Endothelial cell of umbilical vein (primary cell): ENCODE data around the gene LNPEP. TPM values are rescaled to one million over a fixed set of nuclear protein-coding genes. Genes with fewer than 3 reads are reported as not detected.

Source experiments
- BruUV-seq: library from RNA; stranded (reverse); fragments of 400-500 nt; replicated peaks from 2 replicates; lab custom pipeline; 2021; lab: Mats Ljungman, UMichigan
- CTCF ChIA-PET: fragments of 300-600, 350-600 bp; sonication (Branson Sonifier 250); formaldehyde crosslinking; loops from one replicate; lab custom pipeline; 2021; ENCODE audit warnings: antibody characterized with exemption, inconsistent platforms; lab: Charles Lee
- POLR2A ChIA-PET: fragments of 300-600, 350-600 bp; sonication (Branson Sonifier 250); formaldehyde crosslinking; loops from one replicate; lab custom pipeline; 2021; ENCODE audit warnings: antibody characterized with exemption, inconsistent platforms; lab: Charles Lee
- DNase-seq: peaks from one replicate; pipeline ENCODE4 v3.0.0-alpha.2; 2011; ENCODE audit warnings: low read depth, low spot score
- FAIRE-seq: peaks from 2 replicates; lab custom pipeline; 2011; peaks lifted over from hg19 to GRCh38; lab: Jason Lieb, UNC
- H2AFZ ChIP-seq: 2 replicates; pipeline ENCODE4 v1.6.0; 2012; ENCODE audit warnings: low read depth, low read length, control low read depth, inconsistent platforms
- H3K27ac ChIP-seq: 2 replicates; pipeline ENCODE4 v1.5.1; 2011; ENCODE audit warnings: low read depth, mild to moderate bottlenecking, control low read depth, low read length, moderate library complexity; ENCODE audit not compliant: insufficient read depth
- H3K27me3 ChIP-seq, 2 experiments: 2 replicates each; pipeline versions ENCODE4 v1.6.0 to v1.6.1; 2011; ENCODE audit warnings: low read length in 2 of 2, mixed read lengths in 1 of 2; ENCODE audit not compliant: control insufficient read depth in 2 of 2, insufficient read depth in 2 of 2
- H3K36me3 ChIP-seq, 2 experiments: 2 replicates in 1 of 2; 3 replicates in 1 of 2; pipeline ENCODE4 v1.5.1; 2011; ENCODE audit warnings: low read length in 2 of 2, mild to moderate bottlenecking in 1 of 2, moderate library complexity in 1 of 2; ENCODE audit not compliant: control insufficient read depth in 2 of 2, insufficient read depth in 2 of 2; ENCODE audit errors: extremely low read depth in 1 of 2
- H3K4me1 ChIP-seq: 3 replicates; pipeline ENCODE4 v1.5.1; 2011; ENCODE audit warnings: mild to moderate bottlenecking, low read length; ENCODE audit not compliant: control insufficient read depth, insufficient read depth; ENCODE audit errors: extremely low read depth
- H3K4me2 ChIP-seq: 2 replicates; pipeline ENCODE4 v1.6.1; 2011; ENCODE audit warnings: low read length, control low read depth, mixed read lengths; ENCODE audit not compliant: insufficient read depth
- H3K4me3 ChIP-seq, 3 experiments: fragments of 200-600 bp in 1 of 3; sonication (generic), shearing (Covaris generic) in 1 of 3; replicated peaks in 1 of 3; 2 replicates each; pipeline ENCODE4 v1.5.1; 2011 to 2016; ENCODE audit warnings: control low read depth in 3 of 3, low read length in 3 of 3, mild to moderate bottlenecking in 2 of 3, inconsistent platforms in 1 of 3, low read depth in 1 of 3, moderate library complexity in 1 of 3; ENCODE audit not compliant: insufficient read depth in 1 of 3
- H3K79me2 ChIP-seq: 2 replicates; pipeline ENCODE4 v1.6.0; 2012; ENCODE audit warnings: low read length, inconsistent platforms; ENCODE audit not compliant: control insufficient read depth, insufficient read depth
- H3K9ac ChIP-seq: replicated peaks from 2 replicates; pipeline ENCODE3; 2011; ENCODE audit warnings: low read length, control low read depth; ENCODE audit not compliant: insufficient read depth; ENCODE audit errors: extremely low read depth
- H3K9me1 ChIP-seq: replicated peaks from 3 replicates; pipeline ENCODE4 v1.6.0; 2011; ENCODE audit warnings: mild to moderate bottlenecking, low read length; ENCODE audit not compliant: control insufficient read depth, insufficient read depth; ENCODE audit errors: extremely low read depth
- H3K9me3 ChIP-seq: replicated peaks from 2 replicates; pipeline ENCODE4 v1.5.1; 2012; ENCODE audit warnings: low read length, inconsistent platforms; ENCODE audit not compliant: control insufficient read depth, insufficient read depth
- H4K20me1 ChIP-seq: replicated peaks from 2 replicates; pipeline ENCODE3; 2011; ENCODE audit warnings: mild to moderate bottlenecking, low read length; ENCODE audit not compliant: control insufficient read depth, insufficient read depth; ENCODE audit errors: extremely low read depth
- CTCF ChIP-seq, 2 donors: IDR thresholded peaks; 1 replicate in 1 of 2; 2 replicates in 1 of 2; pipeline ENCODE4 v1.5.1; 2011; ENCODE audit warnings: low read length in 2 of 2, mild to moderate bottlenecking in 2 of 2, moderate library complexity in 2 of 2, control low read depth in 1 of 2, inconsistent platforms in 1 of 2, low read depth in 1 of 2; ENCODE audit not compliant: insufficient read depth in 1 of 2; ENCODE audit errors: extremely low read depth in 1 of 2
- EZH2 ChIP-seq: IDR thresholded peaks from 2 replicates; pipeline ENCODE4 v1.6.1; 2012; ENCODE audit warnings: borderline replicate concordance, low read depth, mild to moderate bottlenecking, moderate library complexity, low read length, inconsistent platforms; ENCODE audit not compliant: severe bottlenecking
- FOS ChIP-seq: IDR thresholded peaks from 2 replicates; pipeline ENCODE4 v1.6.1; 2011; ENCODE audit warnings: mild to moderate bottlenecking, low read length, moderate library complexity, borderline replicate concordance; ENCODE audit not compliant: insufficient read depth
- GATA2 ChIP-seq: IDR thresholded peaks from 2 replicates; pipeline ENCODE4 v1.7.0; 2011; ENCODE audit warnings: low read depth, mild to moderate bottlenecking, moderate library complexity, mixed read lengths, low read length; ENCODE audit not compliant: insufficient read length, insufficient read depth
- JUN ChIP-seq: IDR thresholded peaks from 2 replicates; pipeline ENCODE4 v1.6.1; 2011; ENCODE audit warnings: borderline replicate concordance, low read depth; ENCODE audit not compliant: insufficient read length, insufficient read depth
- MYC ChIP-seq: IDR thresholded peaks from one replicate; pipeline ENCODE4 v1.6.1; 2011; ENCODE audit warnings: mild to moderate bottlenecking, low read depth, low read length
- POLR2A ChIP-seq: IDR thresholded peaks from 2 replicates; pipeline ENCODE4 v1.6.1; 2012; ENCODE audit warnings: low read depth, mild to moderate bottlenecking, control low read depth, low read length
- POLR2AphosphoS5 ChIP-seq: IDR thresholded peaks from 2 replicates; pipeline ENCODE4 v1.6.1; 2012; ENCODE audit warnings: low read depth, mild to moderate bottlenecking, control low read depth, low read length, moderate library complexity; ENCODE audit not compliant: insufficient read depth
- dilution Hi-C: fragments of 300-500 bp; cut with MboI; formaldehyde crosslinking; loops from one replicate; pipeline ENCODE4 v1.15.0; 2019; ENCODE audit warnings: low sequenced_read_pairs; ENCODE audit not compliant: extremely low pct_ligation_motif_present
- intact Hi-C: fragments of 100-400 bp; cut with micrococcal nuclease; formaldehyde crosslinking; loops from one replicate; pipeline ENCODE4 v1.10.0; 2022
- polyA plus RNA-seq, 4 experiments: library from polyadenylated mRNA; depleted of rRNA in 3 of 4; stranded (reverse) in 3 of 4; unstranded in 1 of 4; fragments of >200 nt; gene quantifications; 2 replicates each; pipeline versions ENCODE4 v1.2.1 to v1.2.3, GENCODE V29; 2011 to 2012; ENCODE audit warnings: missing spikeins in 1 of 4
- total RNA-seq: library from RNA; stranded (reverse); gene quantifications from 2 replicates; pipeline ENCODE4 v1.2.3, GENCODE V29; 2021
- TF ChIP-seq, protein P1 (sequence below): IDR thresholded peaks from 2 replicates; pipeline ENCODE4 v1.6.1; 2011; ENCODE audit not compliant: insufficient read depth, insufficient read length

LNPEP gene
- total and polyA plus RNA-seq, 2 donors (not counting 3 experiments of a cell fraction or from before 2014, with no cell fraction given), result 7.0 to 23.5 TPM

DNA sequence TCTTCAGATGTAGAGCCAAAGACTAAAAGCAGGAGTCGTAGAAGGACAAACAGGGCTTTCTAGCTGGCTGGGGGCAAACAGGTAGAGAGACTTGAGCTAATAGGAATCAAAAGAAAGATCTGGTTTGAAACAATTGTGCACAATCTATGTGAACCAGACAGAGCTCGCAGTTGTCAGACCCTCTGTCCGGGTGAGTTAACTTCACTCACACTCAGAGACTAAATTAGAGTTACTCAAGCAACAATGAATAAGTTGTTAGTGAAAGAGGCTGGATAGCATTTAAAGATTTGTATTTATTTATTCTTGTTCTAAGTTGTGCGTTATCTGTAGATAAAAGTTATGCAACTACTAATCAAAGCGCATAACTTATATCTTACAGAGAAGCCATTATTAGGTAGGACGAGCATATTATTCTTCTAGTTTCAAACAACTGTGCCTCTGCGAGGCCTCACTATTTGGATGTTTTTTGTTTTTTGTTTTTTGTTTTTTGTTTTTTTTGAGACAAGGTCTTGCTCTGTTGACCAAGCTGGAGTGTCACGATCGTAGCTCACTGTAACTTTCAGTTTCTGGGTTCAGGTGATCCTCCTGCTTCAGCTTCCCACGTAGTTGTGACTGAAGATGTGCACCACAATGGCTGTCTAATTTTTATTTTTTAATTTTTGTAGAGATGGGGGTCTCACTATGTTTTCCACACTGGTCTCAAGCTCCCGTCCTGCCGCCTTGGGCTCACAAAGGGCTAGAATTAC lies 13.2 kb upstream of the LNPEP start:
- FAIRE-seq (no peak), DNase-seq (no peak)
- POLR2A ChIA-PET, result no interaction called here
- H3K27me3 ChIP-seq, result no peaks in the 10 kb centered on the region
- no peak overlapping the region for H3K4me3 ChIP-seq
- no peaks in the 10 kb centered on the region for H3K9me1 ChIP-seq
- BruUV-seq, result no TSS peak
- H3K36me3 ChIP-seq, result peaks cover 0 to 2% of the 10 kb centered on the region in 2 experiments
- no peak overlapping the region for H3K9ac ChIP-seq
- peaks cover 5% of the 10 kb centered on the region for H3K4me1 ChIP-seq
- H4K20me1 ChIP-seq, result no peaks in the 10 kb centered on the region
- no peak for TF ChIP-seq MYC
- no peak for TF ChIP-seq CTCF (IDR thresholded peaks at IDR 0.05; ENCODE audit: extremely low read depth in 1 of 2, insufficient read depth in 1 of 2, low read depth in 1 of 2, low read length in 2 of 2)
- no peak for TF ChIP-seq GATA2
- TF ChIP-seq, protein P1, sequence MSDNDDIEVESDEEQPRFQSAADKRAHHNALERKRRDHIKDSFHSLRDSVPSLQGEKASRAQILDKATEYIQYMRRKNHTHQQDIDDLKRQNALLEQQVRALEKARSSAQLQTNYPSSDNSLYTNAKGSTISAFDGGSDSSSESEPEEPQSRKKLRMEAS, result no peak
- no peak for TF ChIP-seq EZH2
- no peak for TF ChIP-seq POLR2AphosphoS5
- no peak for TF ChIP-seq JUN
- no peak for TF ChIP-seq FOS
- TF ChIP-seq POLR2A, result no peak
- CTCF ChIA-PET, result interaction anchor here (0.6 to 1.0 kb wide), 2 partner anchors 13 to 53 kb away, joined by 3 to 4 read pairs; partner anchors contain the start of gene LNPEP
- no peak overlapping the region for H3K4me2 ChIP-seq
- H3K9me3 ChIP-seq, result no peaks in the 10 kb centered on the region
- intact Hi-C loops, result no loop called here
- H3K27ac ChIP-seq, result no peak overlapping the region
- H3K79me2 ChIP-seq, result no peaks in the 10 kb centered on the region
- dilution Hi-C loops, result no loop called here
- H2AFZ ChIP-seq, result no peak overlapping the region
